NCI-H187 (cell line): ENCODE measurements around the gene EVX2.

ENCODE experiments used
- DNase-seq, 2 experiments: peaks; one replicate each; lab custom pipeline; 2025; lab: John Stamatoyannopoulos, UW

EVX2 gene

GRCh38 chr2:176107731-176108181 lies 24.0 kb upstream of the EVX2 start:
- DNase-seq: no peak

GRCh38 chr2:176106581-176107539 lies 23.1 kb upstream of the EVX2 start, which contains the start of gene HOXD11:
Gene HOXD11 (plus strand): TSS chr2:176107280. CDS start chr2:176107356, 76 bp downstream.
- peak in 1 of 2 experiments; percentile 30 for DNase-seq

- DNase-seq: no peak
Observed at GRCh38 chr2:176105730-176106580, 22.2 kb upstream of the EVX2 start.

GRCh38 chr2:176105078-176105729 lies 21.4 kb upstream of the EVX2 start:
- no peak for DNase-seq

- DNase-seq: no peak
Observed at GRCh38 chr2:176104316-176105077, 20.7 kb upstream of the EVX2 start.

GRCh38 chr2:176103742-176104315 lies 20.1 kb upstream of the EVX2 start:
- no peak for DNase-seq

GRCh38 chr2:176103194-176103593 lies 19.4 kb upstream of the EVX2 start:
- DNase-seq: no peak

GRCh38 chr2:176102309-176102866 lies 18.6 kb upstream of the EVX2 start:
- no peak for DNase-seq

GRCh38 chr2:176101842-176102241 lies 18.1 kb upstream of the EVX2 start:
- DNase-seq: no peak

- DNase-seq: no peak
Observed at GRCh38 chr2:176101216-176101830, 17.6 kb upstream of the EVX2 start.

- no peak for DNase-seq
Observed at GRCh38 chr2:176100547-176101140, 16.9 kb upstream of the EVX2 start.

GRCh38 chr2:176099728-176100546 lies 16.2 kb upstream of the EVX2 start, which contains the start of gene HOXD12:
Gene HOXD12 (plus strand): TSS chr2:176099795. CDS start chr2:176099802, 7 bp downstream.
- DNase-seq: no peak

- DNase-seq: no peak
Observed at GRCh38 chr2:176099159-176099727, 15.5 kb upstream of the EVX2 start.

GRCh38 chr2:176098366-176099158 lies 14.8 kb upstream of the EVX2 start:
- no peak for DNase-seq

GRCh38 chr2:176097820-176098365 lies 14.1 kb upstream of the EVX2 start:
- no peak for DNase-seq

GRCh38 chr2:176096986-176097819 lies 13.4 kb upstream of the EVX2 start:
- peak; percentile 52 to 53 for DNase-seq
